ENCODE measurements around the gene NIPAL1. TPM values are rescaled to one million over a fixed set of nuclear protein-coding genes. Genes with fewer than 3 reads are reported as not detected.

Gene NIPAL1
- total RNA-seq, 1 experiment from 2014 or later = 0.84 TPM

- Histone ChIP-seq H3K9me3 (ENCODE audit: low read depth, low read length, poor library complexity, severe bottlenecking) (no peaks in the 10 kb centered on the region), H3K27me3 (replicated peaks; ENCODE audit: insufficient read depth, low read depth, low read length, poor library complexity) (no peaks in the 10 kb centered on the region), H3K27ac (ENCODE audit: low read depth, low read length, poor library complexity, severe bottlenecking) (no peak overlapping the region), H3K4me3 (ENCODE audit: low read depth, low read length, poor library complexity, severe bottlenecking) (no peak overlapping the region), H3K36me3 (ENCODE audit: insufficient read depth, low read length, poor library complexity, severe bottlenecking) (no peaks in the 10 kb centered on the region), H3K4me1 (ENCODE audit: insufficient read depth, low read length, poor library complexity, severe bottlenecking) (no peaks in the 10 kb centered on the region)
- DNase-seq (ENCODE audit: low spot score) = no peak
- ChIA-PET POLR2A (ENCODE audit: low non-redundant PET) (no interaction called here), CTCF (no interaction called here)
- intact Hi-C loops (cut with micrococcal nuclease; ENCODE audit: unreplicated experiment) = loop anchor here (5.0 kb wide), 1 partner anchor 67 kb away; no protein-coding TSS in a partner anchor
- BruUV-seq (replicated peaks) = no TSS peak
- TF ChIP-seq EZH2 (IDR thresholded peaks at IDR 0.05; ENCODE audit: borderline replicate concordance, low read depth, low read length, poor library complexity, severe bottlenecking) (no peak), CTCF (conservative IDR thresholded peaks at IDR 0.05; ENCODE audit: low read depth, low read length) (no peak)
Observed at GRCh38 chr4:48015216-48015615, 1.4 kb upstream of the NIPAL1 start.

- DNase-seq (ENCODE audit: low spot score) = no peak
- POLR2A ChIA-PET (ENCODE audit: low non-redundant PET) = no interaction called here
- H3K27me3 ChIP-seq (replicated peaks; ENCODE audit: insufficient read depth, low read depth, low read length, poor library complexity) = no peaks in the 10 kb centered on the region
- no TSS peak for BruUV-seq (replicated peaks)
- no peaks in the 10 kb centered on the region for H3K4me1 ChIP-seq (ENCODE audit: insufficient read depth, low read length, poor library complexity, severe bottlenecking)
- H3K27ac ChIP-seq (ENCODE audit: low read depth, low read length, poor library complexity, severe bottlenecking) = no peak overlapping the region
- no peaks in the 10 kb centered on the region for H3K36me3 ChIP-seq (ENCODE audit: insufficient read depth, low read length, poor library complexity, severe bottlenecking)
- TF ChIP-seq EZH2 (IDR thresholded peaks at IDR 0.05; ENCODE audit: borderline replicate concordance, low read depth, low read length, poor library complexity, severe bottlenecking) (no peak), CTCF (conservative IDR thresholded peaks at IDR 0.05; ENCODE audit: low read depth, low read length) (no peak)
- no peaks in the 10 kb centered on the region for H3K9me3 ChIP-seq (ENCODE audit: low read depth, low read length, poor library complexity, severe bottlenecking)
- H3K4me3 ChIP-seq (ENCODE audit: low read depth, low read length, poor library complexity, severe bottlenecking) = no peak overlapping the region
- CTCF ChIA-PET = no interaction called here
- intact Hi-C loops (cut with micrococcal nuclease; ENCODE audit: unreplicated experiment) = loop anchor here (5.0 kb wide), 1 partner anchor 67 kb away; no protein-coding TSS in a partner anchor
Observed at GRCh38 chr4:48015678-48016077, 894 bp upstream of the NIPAL1 start.

GRCh38 chr4:48017108-48017571 lies 568 bp downstream of the NIPAL1 start:
- TF ChIP-seq CTCF (conservative IDR thresholded peaks at IDR 0.05; ENCODE audit: low read depth, low read length) (no peak), EZH2 (IDR thresholded peaks at IDR 0.05; ENCODE audit: borderline replicate concordance, low read depth, low read length, poor library complexity, severe bottlenecking) (no peak)
- CTCF ChIA-PET = no interaction called here
- POLR2A ChIA-PET (ENCODE audit: low non-redundant PET) = no interaction called here
- H3K9me3 ChIP-seq (ENCODE audit: low read depth, low read length, poor library complexity, severe bottlenecking) = no peaks in the 10 kb centered on the region
- peak; percentile 63 for DNase-seq (ENCODE audit: low spot score)
- intact Hi-C loops (cut with micrococcal nuclease; ENCODE audit: unreplicated experiment) = loop anchor here (5.0 kb wide), 1 partner anchor 65 kb away; no protein-coding TSS in a partner anchor
- no peaks in the 10 kb centered on the region for H3K36me3 ChIP-seq (ENCODE audit: insufficient read depth, low read length, poor library complexity, severe bottlenecking)
- no peaks in the 10 kb centered on the region for H3K4me1 ChIP-seq (ENCODE audit: insufficient read depth, low read length, poor library complexity, severe bottlenecking)
- no peak overlapping the region for H3K27ac ChIP-seq (ENCODE audit: low read depth, low read length, poor library complexity, severe bottlenecking)
- BruUV-seq (replicated peaks) = no TSS peak
- peak overlapping the region; percentile 71 for H3K4me3 ChIP-seq (ENCODE audit: low read depth, low read length, poor library complexity, severe bottlenecking)
- no peaks in the 10 kb centered on the region for H3K27me3 ChIP-seq (replicated peaks; ENCODE audit: insufficient read depth, low read depth, low read length, poor library complexity)
